Measurements from ENCODE around the gene ZNF837.

Gene ZNF837

GRCh38 chr19:58326914-58327726, 53.7 kb downstream of the ZNF837 start, which contains the start of gene ZSCAN22 (continued):
- TF ChIP-seq ZNF558 (tag by site-specific recombination; IDR thresholded peaks at IDR 0.05): no peak
- TF ChIP-seq ZNF121 (tag by site-specific recombination; IDR thresholded peaks at IDR 0.05): peak; percentile 67; the same call in 1 of the 2 replicates
- no peak for TF ChIP-seq ZNF184 (tag by site-specific recombination; IDR thresholded peaks at IDR 0.05)
- peak; percentile 72; the same call in 1 of the 2 replicates for TF ChIP-seq ZBTB7A (tag by site-specific recombination; IDR thresholded peaks at IDR 0.05; ENCODE audit: low read depth)
- TF ChIP-seq KLF9 (tag by site-specific recombination; IDR thresholded peaks at IDR 0.05; ENCODE audit: low read depth): peak; percentile 72
- TF ChIP-seq ZNF416 (tag by site-specific recombination; IDR thresholded peaks at IDR 0.05): no peak
- no peak for TF ChIP-seq ZNF174 (tag by site-specific recombination; IDR thresholded peaks at IDR 0.05)
- no peak for TF ChIP-seq ZNF621 (tag by site-specific recombination; IDR thresholded peaks at IDR 0.05)
- TF ChIP-seq MEIS1 (CRISPR knock-in tag; IDR thresholded peaks at IDR 0.05; ENCODE audit: borderline replicate concordance): no peak
- TF ChIP-seq ZNF146 (tag by site-specific recombination; IDR thresholded peaks at IDR 0.05): peak; percentile 48; the same call in 1 of the 2 replicates
- TF ChIP-seq RBAK (tag by site-specific recombination; IDR thresholded peaks at IDR 0.05): no peak
- 0 out of 2 replicates have a peak, but pooled peaks have one; percentile 16 for TF ChIP-seq EGR2 (tag by site-specific recombination; IDR thresholded peaks at IDR 0.05; ENCODE audit: low read depth)
- peak; percentile 88 for TF ChIP-seq SP7 (tag by site-specific recombination; IDR thresholded peaks at IDR 0.05)
- TF ChIP-seq, protein P1, sequence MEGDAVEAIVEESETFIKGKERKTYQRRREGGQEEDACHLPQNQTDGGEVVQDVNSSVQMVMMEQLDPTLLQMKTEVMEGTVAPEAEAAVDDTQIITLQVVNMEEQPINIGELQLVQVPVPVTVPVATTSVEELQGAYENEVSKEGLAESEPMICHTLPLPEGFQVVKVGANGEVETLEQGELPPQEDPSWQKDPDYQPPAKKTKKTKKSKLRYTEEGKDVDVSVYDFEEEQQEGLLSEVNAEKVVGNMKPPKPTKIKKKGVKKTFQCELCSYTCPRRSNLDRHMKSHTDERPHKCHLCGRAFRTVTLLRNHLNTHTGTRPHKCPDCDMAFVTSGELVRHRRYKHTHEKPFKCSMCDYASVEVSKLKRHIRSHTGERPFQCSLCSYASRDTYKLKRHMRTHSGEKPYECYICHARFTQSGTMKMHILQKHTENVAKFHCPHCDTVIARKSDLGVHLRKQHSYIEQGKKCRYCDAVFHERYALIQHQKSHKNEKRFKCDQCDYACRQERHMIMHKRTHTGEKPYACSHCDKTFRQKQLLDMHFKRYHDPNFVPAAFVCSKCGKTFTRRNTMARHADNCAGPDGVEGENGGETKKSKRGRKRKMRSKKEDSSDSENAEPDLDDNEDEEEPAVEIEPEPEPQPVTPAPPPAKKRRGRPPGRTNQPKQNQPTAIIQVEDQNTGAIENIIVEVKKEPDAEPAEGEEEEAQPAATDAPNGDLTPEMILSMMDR (tag by site-specific recombination; IDR thresholded peaks at IDR 0.05): peak; percentile 70
- peak; percentile 38; the same call in 1 of the 2 replicates for TF ChIP-seq ZFP41 (tag by site-specific recombination; IDR thresholded peaks at IDR 0.05; ENCODE audit: borderline replicate concordance)

GRCh38 chr19:58326501-58326913, 54.3 kb downstream of the ZNF837 start:
- POLR2A ChIA-PET: interaction anchor here (0.6 to 2.1 kb wide), 20 partner anchors 9 to 249 kb away, joined by 3 to 38 read pairs (median 6); partner anchors contain the start of genes ERVK3-1, RPS5, TRIM28 and ZBTB45
- Histone ChIP-seq H3K9me3 (ENCODE audit: control insufficient read depth, insufficient read depth, low read depth, low read length) (no peaks in the 10 kb centered on the region), H3K27ac (ENCODE audit: extremely low read depth, low read depth, low read length) (peak overlapping the region; percentile 67; the same call in 1 of the 2 replicates), H3K4me3 (ENCODE audit: low read depth, low read length) (peak overlapping the region; percentile 98), H3K36me3 (ENCODE audit: control insufficient read depth in 2 of 2, insufficient read depth in 1 of 2, low read length in 2 of 2) (peaks cover 0 to 15% of the 10 kb centered on the region in 2 experiments; a peak in 2 of 3 replicates), H3K4me1 (ENCODE audit: control insufficient read depth, insufficient read depth, low read length) (peaks cover 3% of the 10 kb centered on the region; the same call in 1 of the 2 replicates)
- CTCF ChIA-PET: interaction anchor here (0.6 to 1.8 kb wide), 5 partner anchors 38 to 249 kb away, joined by 3 to 9 read pairs (median 3); partner anchors contain the start of gene ZBTB45
- TF ChIP-seq ZSCAN23 (tag by site-specific recombination; IDR thresholded peaks at IDR 0.05) (no peak), ZBTB8A (tag by site-specific recombination; IDR thresholded peaks at IDR 0.05) (peak; percentile 90), ZNF423 (tag by site-specific recombination; IDR thresholded peaks at IDR 0.05) (peak; percentile 45; the same call in 1 of the 2 replicates), ZNF23 (tag by site-specific recombination; IDR thresholded peaks at IDR 0.05; ENCODE audit: borderline replicate concordance) (no peak), EGR2 (tag by site-specific recombination; IDR thresholded peaks at IDR 0.05; ENCODE audit: low read depth) (peak; percentile 77), ZIC2 (tag by site-specific recombination; IDR thresholded peaks at IDR 0.05) (no peak), ZNF501 (tag by site-specific recombination; IDR thresholded peaks at IDR 0.05) (no peak), ZFHX2 (tag by site-specific recombination; conservative IDR thresholded peaks at IDR 0.05) (peak; percentile 78)
- TF ChIP-seq, protein P2, sequence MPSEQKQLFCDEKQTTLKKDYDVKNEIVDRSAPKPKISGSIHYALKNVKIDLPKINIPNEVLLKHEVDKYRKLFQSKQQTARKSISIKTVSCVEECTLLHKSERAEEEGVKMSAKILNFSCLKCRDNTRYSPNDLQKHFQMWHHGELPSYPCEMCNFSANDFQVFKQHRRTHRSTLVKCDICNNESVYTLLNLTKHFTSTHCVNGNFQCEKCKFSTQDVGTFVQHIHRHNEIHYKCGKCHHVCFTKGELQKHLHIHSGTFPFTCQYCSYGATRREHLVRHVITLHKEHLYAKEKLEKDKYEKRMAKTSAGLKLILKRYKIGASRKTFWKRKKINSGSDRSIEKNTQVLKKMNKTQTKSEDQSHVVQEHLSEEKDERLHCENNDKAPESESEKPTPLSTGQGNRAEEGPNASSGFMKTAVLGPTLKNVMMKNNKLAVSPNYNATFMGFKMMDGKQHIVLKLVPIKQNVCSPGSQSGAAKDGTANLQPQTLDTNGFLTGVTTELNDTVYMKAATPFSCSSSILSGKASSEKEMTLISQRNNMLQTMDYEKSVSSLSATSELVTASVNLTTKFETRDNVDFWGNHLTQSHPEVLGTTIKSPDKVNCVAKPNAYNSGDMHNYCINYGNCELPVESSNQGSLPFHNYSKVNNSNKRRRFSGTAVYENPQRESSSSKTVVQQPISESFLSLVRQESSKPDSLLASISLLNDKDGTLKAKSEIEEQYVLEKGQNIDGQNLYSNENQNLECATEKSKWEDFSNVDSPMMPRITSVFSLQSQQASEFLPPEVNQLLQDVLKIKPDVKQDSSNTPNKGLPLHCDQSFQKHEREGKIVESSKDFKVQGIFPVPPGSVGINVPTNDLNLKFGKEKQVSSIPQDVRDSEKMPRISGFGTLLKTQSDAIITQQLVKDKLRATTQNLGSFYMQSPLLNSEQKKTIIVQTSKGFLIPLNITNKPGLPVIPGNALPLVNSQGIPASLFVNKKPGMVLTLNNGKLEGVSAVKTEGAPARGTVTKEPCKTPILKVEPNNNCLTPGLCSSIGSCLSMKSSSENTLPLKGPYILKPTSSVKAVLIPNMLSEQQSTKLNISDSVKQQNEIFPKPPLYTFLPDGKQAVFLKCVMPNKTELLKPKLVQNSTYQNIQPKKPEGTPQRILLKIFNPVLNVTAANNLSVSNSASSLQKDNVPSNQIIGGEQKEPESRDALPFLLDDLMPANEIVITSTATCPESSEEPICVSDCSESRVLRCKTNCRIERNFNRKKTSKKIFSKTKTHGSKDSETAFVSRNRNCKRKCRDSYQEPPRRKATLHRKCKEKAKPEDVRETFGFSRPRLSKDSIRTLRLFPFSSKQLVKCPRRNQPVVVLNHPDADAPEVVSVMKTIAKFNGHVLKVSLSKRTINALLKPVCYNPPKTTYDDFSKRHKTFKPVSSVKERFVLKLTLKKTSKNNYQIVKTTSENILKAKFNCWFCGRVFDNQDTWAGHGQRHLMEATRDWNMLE (tag by site-specific recombination; conservative IDR thresholded peaks at IDR 0.05; ENCODE audit: low read depth): no peak
- TF ChIP-seq, protein P3, sequence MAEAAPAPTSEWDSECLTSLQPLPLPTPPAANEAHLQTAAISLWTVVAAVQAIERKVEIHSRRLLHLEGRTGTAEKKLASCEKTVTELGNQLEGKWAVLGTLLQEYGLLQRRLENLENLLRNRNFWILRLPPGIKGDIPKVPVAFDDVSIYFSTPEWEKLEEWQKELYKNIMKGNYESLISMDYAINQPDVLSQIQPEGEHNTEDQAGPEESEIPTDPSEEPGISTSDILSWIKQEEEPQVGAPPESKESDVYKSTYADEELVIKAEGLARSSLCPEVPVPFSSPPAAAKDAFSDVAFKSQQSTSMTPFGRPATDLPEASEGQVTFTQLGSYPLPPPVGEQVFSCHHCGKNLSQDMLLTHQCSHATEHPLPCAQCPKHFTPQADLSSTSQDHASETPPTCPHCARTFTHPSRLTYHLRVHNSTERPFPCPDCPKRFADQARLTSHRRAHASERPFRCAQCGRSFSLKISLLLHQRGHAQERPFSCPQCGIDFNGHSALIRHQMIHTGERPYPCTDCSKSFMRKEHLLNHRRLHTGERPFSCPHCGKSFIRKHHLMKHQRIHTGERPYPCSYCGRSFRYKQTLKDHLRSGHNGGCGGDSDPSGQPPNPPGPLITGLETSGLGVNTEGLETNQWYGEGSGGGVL (tag by site-specific recombination; IDR thresholded peaks at IDR 0.05): peak; percentile 74

Measured in HEK293 (cell line).